Endothelial cell (in vitro differentiated cells): ENCODE results near the gene CARD9. TPM values are rescaled to one million over a fixed set of nuclear protein-coding genes. Genes with fewer than 3 reads are reported as not detected.

Experiments used
- DNase-seq: peaks from one replicate; pipeline ENCODE4 v3.0.0; 2021; ENCODE audit warnings: low spot score
- H3K27ac Mint-ChIP-seq: one replicate; pipeline ENCODE4 v1.8.0; 2021; ENCODE audit warnings: mixed read lengths, inconsistent platforms; ENCODE audit not compliant: unreplicated experiment
- H3K27me3 Mint-ChIP-seq: one replicate; pipeline ENCODE4 v1.8.0; 2021; ENCODE audit warnings: mild to moderate bottlenecking, moderate library complexity, mixed read lengths, inconsistent platforms; ENCODE audit not compliant: unreplicated experiment
- H3K36me3 Mint-ChIP-seq: one replicate; pipeline ENCODE4 v1.8.0; 2021; ENCODE audit warnings: mild to moderate bottlenecking, low read depth, mixed read lengths, inconsistent platforms; ENCODE audit not compliant: unreplicated experiment
- H3K4me1 Mint-ChIP-seq: one replicate; pipeline ENCODE4 v1.8.0; 2021; ENCODE audit warnings: mild to moderate bottlenecking, mixed read lengths, inconsistent platforms; ENCODE audit not compliant: unreplicated experiment
- H3K4me3 Mint-ChIP-seq: one replicate; pipeline ENCODE4 v1.8.0; 2021; ENCODE audit warnings: mild to moderate bottlenecking, mixed read lengths, inconsistent platforms; ENCODE audit not compliant: unreplicated experiment
- H3K9me3 Mint-ChIP-seq: one replicate; pipeline ENCODE4 v1.8.0; 2021; ENCODE audit warnings: mixed read lengths, inconsistent platforms; ENCODE audit not compliant: unreplicated experiment
- CTCF ChIP-seq: fragments of 200-600 bp; sonication (generic); IDR thresholded peaks from one replicate; pipeline ENCODE4 v1.5.0; 2021; ENCODE audit warnings: antibody characterized with exemption; ENCODE audit not compliant: unreplicated experiment
- total RNA-seq: library from RNA; stranded (reverse); fragmentation: NEBNext Ultra II Directional; extraction: Animal tissue kit (Norgen Biotek cat#: 25700); gene quantifications from one replicate; pipeline ENCODE4 v1.2.1, GENCODE V29; 2021; ENCODE audit not compliant: unreplicated experiment

The CARD9 gene
- total RNA-seq, 1 donor from 2014 or later, result 0.41 TPM

- H3K4me3 Mint-ChIP-seq, result no peak overlapping the region
- H3K9me3 Mint-ChIP-seq, result no peaks in the 10 kb centered on the region
- peaks cover 8% of the 10 kb centered on the region for H3K27me3 Mint-ChIP-seq
- H3K4me1 Mint-ChIP-seq, result no peaks in the 10 kb centered on the region
- no peak for DNase-seq
- no peak for TF ChIP-seq CTCF
- H3K36me3 Mint-ChIP-seq, result no peaks in the 10 kb centered on the region
- H3K27ac Mint-ChIP-seq, result no peak overlapping the region
Observed at GRCh38 chr9:136351252-136351800, 22.1 kb downstream of the CARD9 start.

DNA sequence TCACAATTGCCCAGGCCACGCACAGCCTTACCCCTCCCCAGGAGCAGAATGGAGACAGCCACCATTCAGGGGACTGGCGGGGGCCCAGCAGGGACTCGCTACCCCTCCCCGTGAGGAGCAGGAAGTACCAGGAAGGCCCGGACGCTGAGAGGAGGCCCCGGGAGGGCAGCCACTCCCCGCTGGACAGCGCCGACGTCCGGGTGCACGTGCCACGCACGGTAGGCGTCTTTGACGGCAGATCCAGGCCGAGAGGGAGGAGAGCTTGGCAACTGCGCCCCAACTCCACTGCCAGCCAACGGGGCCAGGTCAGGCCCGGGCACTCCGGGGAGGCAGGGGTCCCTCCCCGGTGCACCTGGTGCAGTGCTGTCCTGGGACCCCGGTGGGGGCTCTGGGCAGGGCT is 23.9 kb downstream of the CARD9 start:
- H3K27ac Mint-ChIP-seq, result no peak overlapping the region
- H3K36me3 Mint-ChIP-seq, result no peaks in the 10 kb centered on the region
- TF ChIP-seq CTCF, result no peak
- H3K9me3 Mint-ChIP-seq, result no peaks in the 10 kb centered on the region
- H3K4me3 Mint-ChIP-seq, result no peak overlapping the region
- H3K27me3 Mint-ChIP-seq, result peaks cover 11% of the 10 kb centered on the region
- H3K4me1 Mint-ChIP-seq, result no peaks in the 10 kb centered on the region
- no peak for DNase-seq

- Mint-ChIP-seq H3K4me1 (no peaks in the 10 kb centered on the region), H3K36me3 (no peaks in the 10 kb centered on the region), H3K27me3 (peaks cover 11% of the 10 kb centered on the region), H3K9me3 (no peaks in the 10 kb centered on the region), H3K4me3 (no peak overlapping the region), H3K27ac (no peak overlapping the region)
- no peak for DNase-seq
- TF ChIP-seq CTCF, result no peak
Observed at GRCh38 chr9:136348691-136349090, 24.8 kb downstream of the CARD9 start.

DNA sequence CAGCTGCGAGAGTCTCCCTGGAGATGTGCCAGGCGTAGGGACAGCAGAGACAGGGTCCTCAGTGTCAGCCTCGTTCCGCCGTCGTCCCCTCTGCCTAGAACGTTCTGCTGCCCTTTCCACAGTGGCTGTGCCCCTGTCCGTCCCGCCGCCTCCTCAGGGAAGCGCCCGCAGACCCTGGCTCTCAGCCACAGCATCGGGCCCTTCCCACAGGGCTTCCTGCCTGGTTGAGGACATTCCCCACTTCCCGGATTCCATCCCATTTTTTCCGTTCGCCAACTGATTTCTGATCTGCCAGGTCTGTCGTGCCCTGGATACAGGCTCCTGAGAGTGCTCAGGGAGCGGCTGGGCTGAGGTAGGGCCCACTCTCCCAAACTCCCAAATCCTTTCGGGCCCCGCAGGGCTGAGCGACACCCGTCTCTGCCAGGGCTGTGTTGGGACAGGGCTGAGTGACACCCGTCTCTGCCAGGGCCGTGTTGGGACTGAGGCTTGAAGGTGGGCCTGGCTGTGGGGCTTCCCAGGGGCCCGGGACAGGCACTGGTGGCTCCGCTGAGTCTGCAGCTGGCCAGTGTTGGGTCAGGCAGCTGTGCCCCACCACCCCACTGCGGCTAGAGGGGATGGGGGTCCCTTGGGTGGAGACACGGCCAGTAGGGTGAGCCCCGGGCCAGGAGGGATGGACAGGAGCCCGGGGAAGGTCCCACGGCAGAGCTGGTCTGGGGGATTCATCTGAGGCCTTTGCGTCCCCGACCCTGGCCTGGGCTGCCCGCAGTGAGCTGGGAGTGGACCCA is 25.8 kb downstream of the CARD9 start:
- no peak overlapping the region for H3K27ac Mint-ChIP-seq
- H3K27me3 Mint-ChIP-seq, result peaks cover 10% of the 10 kb centered on the region
- no peak overlapping the region for H3K4me3 Mint-ChIP-seq
- H3K9me3 Mint-ChIP-seq, result no peaks in the 10 kb centered on the region
- no peak for TF ChIP-seq CTCF
- DNase-seq, result no peak
- no peaks in the 10 kb centered on the region for H3K4me1 Mint-ChIP-seq
- H3K36me3 Mint-ChIP-seq, result no peaks in the 10 kb centered on the region

DNA sequence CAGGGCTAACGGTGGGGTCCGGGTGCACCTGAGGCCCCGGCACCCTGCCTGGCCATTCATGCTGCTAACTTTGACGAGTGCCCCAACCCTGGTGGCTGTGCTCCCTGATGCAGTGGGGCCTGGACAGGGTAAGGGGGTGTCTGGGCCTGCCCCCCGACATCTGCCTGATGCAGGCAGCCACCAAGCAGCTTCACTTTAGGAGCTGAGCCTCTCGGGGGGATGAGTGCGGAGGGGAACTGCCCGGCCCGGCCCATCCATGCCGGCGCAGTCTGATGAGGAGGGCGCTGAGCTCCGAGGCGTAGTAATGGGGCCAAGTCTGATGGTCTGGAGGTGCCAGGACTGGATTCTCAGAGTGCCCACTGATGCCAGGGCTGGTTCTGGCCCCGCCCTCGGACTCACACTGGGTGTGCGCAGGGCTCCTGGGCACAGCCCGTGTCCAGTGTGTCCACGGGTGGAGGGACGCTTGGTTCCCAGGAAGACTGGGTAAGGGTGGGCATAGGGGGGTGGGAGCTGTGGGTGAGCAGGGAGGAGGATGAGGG is 26.5 kb downstream of the CARD9 start:
- H3K27ac Mint-ChIP-seq, result no peak overlapping the region
- no peaks in the 10 kb centered on the region for H3K9me3 Mint-ChIP-seq
- no peak overlapping the region for H3K4me3 Mint-ChIP-seq

More for the DNA sequence above, 26.5 kb downstream of the CARD9 start:
- no peak for DNase-seq
- Mint-ChIP-seq H3K4me1 (no peaks in the 10 kb centered on the region), H3K27me3 (peaks cover 10% of the 10 kb centered on the region), H3K36me3 (no peaks in the 10 kb centered on the region)
- TF ChIP-seq CTCF, result no peak
